DOHH2 (cell line): ENCODE data around the gene PLXNA2.

Experiments used
- CTCF ChIP-seq: fragments of 200-600 bp; sonication (generic); IDR thresholded peaks from one replicate; pipeline ENCODE4 v1.5.1; 2014; ENCODE audit warnings: antibody characterized with exemption, mild to moderate bottlenecking, low read depth, low read length; ENCODE audit not compliant: poor library complexity, severe bottlenecking
- EZH2phosphoT487 ChIP-seq: fragments of 200-600 bp; sonication (generic); IDR thresholded peaks from 2 replicates; pipeline ENCODE4 v1.6.1; 2017; ENCODE audit warnings: borderline replicate concordance, mild to moderate bottlenecking, antibody characterized with exemption, low read length, moderate library complexity, mixed read lengths

- TF ChIP-seq CTCF (no peak), EZH2phosphoT487 (no peak)
Observed at GRCh38 chr1:208183977-208184911, 59.9 kb downstream of the PLXNA2 start.
